Peyer's patch (tissue), 4 donors: ENCODE data around the gene LMF1.

ENCODE experiments used
- POLR2A ChIP-seq, 2 donors: fragments of 450-650 bp; IDR thresholded peaks; one replicate each; pipeline ENCODE4 v1.5.1; 2017; ENCODE audit warnings: antibody characterized with exemption in 2 of 2, mild to moderate bottlenecking in 2 of 2, moderate library complexity in 2 of 2
- TF ChIP-seq, protein P1 (sequence below), 6 experiments: fragments of 450-650 bp in 4 of 6; fragments of 200-600 bp in 2 of 6; sonication (generic) in 1 of 6; IDR thresholded peaks; one replicate each; pipeline ENCODE4 v1.5.1; 2017 to 2019; ENCODE audit warnings: antibody characterized with exemption in 6 of 6, mild to moderate bottlenecking in 3 of 6, moderate library complexity in 1 of 6

DNA sequence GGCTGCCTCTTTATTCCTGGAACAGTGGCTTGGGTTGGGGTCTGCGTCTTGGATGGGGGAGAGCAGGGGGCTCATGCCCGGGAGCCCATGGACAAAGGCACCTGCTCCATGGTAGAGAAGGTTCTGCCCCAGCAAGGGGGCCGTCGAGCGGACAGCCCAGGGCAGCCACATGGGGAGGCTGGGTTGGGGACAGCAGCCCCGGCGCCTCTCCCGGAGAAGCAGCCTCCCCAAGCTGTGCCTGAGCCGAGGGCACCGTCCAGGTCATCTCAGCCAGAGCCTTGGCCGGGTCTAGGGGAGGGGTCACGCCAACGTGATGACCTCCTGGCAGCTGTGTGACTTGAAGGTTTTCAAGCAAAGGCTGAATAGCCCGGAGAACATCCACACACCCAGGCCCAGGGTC, 137.4 kb downstream of the LMF1 start:
- TF ChIP-seq, protein P1, sequence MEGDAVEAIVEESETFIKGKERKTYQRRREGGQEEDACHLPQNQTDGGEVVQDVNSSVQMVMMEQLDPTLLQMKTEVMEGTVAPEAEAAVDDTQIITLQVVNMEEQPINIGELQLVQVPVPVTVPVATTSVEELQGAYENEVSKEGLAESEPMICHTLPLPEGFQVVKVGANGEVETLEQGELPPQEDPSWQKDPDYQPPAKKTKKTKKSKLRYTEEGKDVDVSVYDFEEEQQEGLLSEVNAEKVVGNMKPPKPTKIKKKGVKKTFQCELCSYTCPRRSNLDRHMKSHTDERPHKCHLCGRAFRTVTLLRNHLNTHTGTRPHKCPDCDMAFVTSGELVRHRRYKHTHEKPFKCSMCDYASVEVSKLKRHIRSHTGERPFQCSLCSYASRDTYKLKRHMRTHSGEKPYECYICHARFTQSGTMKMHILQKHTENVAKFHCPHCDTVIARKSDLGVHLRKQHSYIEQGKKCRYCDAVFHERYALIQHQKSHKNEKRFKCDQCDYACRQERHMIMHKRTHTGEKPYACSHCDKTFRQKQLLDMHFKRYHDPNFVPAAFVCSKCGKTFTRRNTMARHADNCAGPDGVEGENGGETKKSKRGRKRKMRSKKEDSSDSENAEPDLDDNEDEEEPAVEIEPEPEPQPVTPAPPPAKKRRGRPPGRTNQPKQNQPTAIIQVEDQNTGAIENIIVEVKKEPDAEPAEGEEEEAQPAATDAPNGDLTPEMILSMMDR (IDR thresholded peaks at IDR 0.05): no peak
- no peak for TF ChIP-seq POLR2A (IDR thresholded peaks at IDR 0.05)
